Pancreas (tissue), 10 donors: Measurements from ENCODE around the gene MEGF11. TPM values are rescaled to one million over a fixed set of nuclear protein-coding genes. Genes with fewer than 3 reads are reported as not detected.

Source experiments
- ATAC-seq, 4 donors: fragments of 200-7000 bp; cut with Tn5 transposase; one replicate each; pipeline versions ENCODE4 v1.8.0 to v1.9.1; 2020; ENCODE audit warnings: mild to moderate bottlenecking in 4 of 4, moderate library complexity in 4 of 4
- DNase-seq, 6 donors: peaks; one replicate each; pipeline ENCODE4 v3.0.0-alpha.2; 2020
- FAIRE-seq: peaks from 2 replicates; lab custom pipeline; 2012; peaks lifted over from hg19 to GRCh38; lab: Jason Lieb, UNC
- H3K27ac ChIP-seq, 4 donors: fragments of 200-600 bp; sonication (generic); 1 replicate in 3 of 4; 2 replicates in 1 of 4; pipeline versions ENCODE4 v1.5.0 to v1.8.0; 2020
- H3K27me3 ChIP-seq, 4 donors: fragments of 200-600 bp; one replicate each; pipeline ENCODE4 v1.8.0; 2021
- H3K36me3 ChIP-seq, 3 donors: fragments of 200-600 bp; sonication (generic) in 1 of 3; one replicate each; pipeline versions ENCODE4 v1.5.0 to v1.8.0; 2020 to 2021
- H3K4me1 ChIP-seq, 3 donors: fragments of 200-600 bp; one replicate each; pipeline ENCODE4 v1.8.0; 2021
- H3K4me3 ChIP-seq, 4 donors: fragments of 200-600 bp; sonication (generic) in 2 of 4; one replicate each; pipeline versions ENCODE4 v1.5.0 to v1.8.0; 2020 to 2021
- H3K9me3 ChIP-seq, 4 donors: fragments of 200-600 bp; one replicate each; pipeline ENCODE4 v1.8.0; 2021
- WGBS, 2 donors: extraction: QIAGEN DNeasy Blood & Tissue Kit; methylation state at CpG; one replicate each; pipeline ENCODE4 v1.1.7; 2013; 5-methylcytosine and 5-hydroxymethylcytosine counted together
- intact Hi-C, 3 donors: fragments of 100-400 bp; cut with DNase I; formaldehyde crosslinking; loops; one replicate each; pipeline versions ENCODE4 v1.11.1 to v1.14.2; 2022
- polyA plus RNA-seq, 2 donors: library from polyadenylated mRNA; stranded (reverse); fragments of 200-250 nt; gene quantifications; one replicate each; pipeline ENCODE4 v1.2.3, GENCODE V29; 2013
- total RNA-seq, 6 donors: library from RNA; stranded (reverse); fragmentation: NEBNext Ultra II Directional in 4 of 6; extraction: Animal tissue kit (Norgen Biotek cat#: 25700) in 4 of 6; gene quantifications; one replicate each; pipeline versions ENCODE4 v1.2.1 to v1.2.4, GENCODE V29; 2021 to 2023
- TF ChIP-seq, protein P1 (sequence below), 4 donors: fragments of 200-600 bp; sonication (generic) in 3 of 4; IDR thresholded peaks; one replicate each; pipeline versions ENCODE4 v1.5.0 to v1.8.0; 2021; ENCODE audit warnings: antibody characterized with exemption in 4 of 4
- donor health status: healthy with polysubstance abuse.
- donor health status: DM: no; HTN: no; CAD: no; lungs with moderate emphysema.
- donor health status: DM: no; HTN: no; CAD: no.
- donor health status: control.
- donor health status: control.
- donor health status: Bipolar disorder and iron deficiency.
- donor health status: DM: yes; HTN: yes; CAD: no.
- donor health status: DM: no; HTN: no; CAD: no.
- donor health status: DM: no; HTN: no; CAD: no.
- donor health status: DM: yes; HTN: yes; CAD: no.

The MEGF11 gene
- total and polyA plus RNA-seq, 8 donors, result 0.19 to 0.87 (median 0.37) TPM

DNA sequence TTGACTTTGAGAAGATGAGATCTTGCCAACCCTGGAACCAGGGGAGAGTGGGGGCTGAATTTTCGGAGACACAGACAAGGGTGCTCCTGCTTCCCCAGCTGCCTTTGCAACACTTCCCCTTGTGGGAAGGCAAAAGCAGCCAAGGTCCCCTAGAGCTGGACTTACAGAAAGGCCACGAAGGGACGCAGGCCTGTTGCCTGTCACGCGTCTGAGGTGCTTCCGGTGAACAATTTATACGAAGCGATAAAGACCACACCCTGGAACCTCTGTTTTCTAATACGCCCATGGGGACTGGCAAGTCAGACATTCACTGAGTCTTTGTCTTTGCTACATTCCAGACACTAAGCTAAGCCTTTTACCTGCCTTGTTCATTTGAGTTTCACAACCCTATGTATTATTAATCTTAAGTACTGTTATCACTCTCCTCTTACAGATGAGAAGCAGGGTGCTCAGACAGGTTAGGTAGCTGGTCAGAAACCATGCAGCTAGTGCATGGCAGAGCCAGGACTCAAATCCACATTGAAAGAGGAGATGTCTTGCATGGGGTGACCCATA lies 13.2 kb downstream of the MEGF11 start:
- Histone ChIP-seq H3K4me1 (no peaks in the 10 kb centered on the region), H3K36me3 (no peaks in the 10 kb centered on the region), H3K4me3 (no peak overlapping the region), H3K27ac (no peak overlapping the region), H3K9me3 (no peaks in the 10 kb centered on the region), H3K27me3 (no peaks in the 10 kb centered on the region)
- no peak for ATAC-seq
- no peak for DNase-seq
- WGBS, 2 donors, result 85% methylated on average over 9 of the region's 9 CpGs
- TF ChIP-seq, protein P1, sequence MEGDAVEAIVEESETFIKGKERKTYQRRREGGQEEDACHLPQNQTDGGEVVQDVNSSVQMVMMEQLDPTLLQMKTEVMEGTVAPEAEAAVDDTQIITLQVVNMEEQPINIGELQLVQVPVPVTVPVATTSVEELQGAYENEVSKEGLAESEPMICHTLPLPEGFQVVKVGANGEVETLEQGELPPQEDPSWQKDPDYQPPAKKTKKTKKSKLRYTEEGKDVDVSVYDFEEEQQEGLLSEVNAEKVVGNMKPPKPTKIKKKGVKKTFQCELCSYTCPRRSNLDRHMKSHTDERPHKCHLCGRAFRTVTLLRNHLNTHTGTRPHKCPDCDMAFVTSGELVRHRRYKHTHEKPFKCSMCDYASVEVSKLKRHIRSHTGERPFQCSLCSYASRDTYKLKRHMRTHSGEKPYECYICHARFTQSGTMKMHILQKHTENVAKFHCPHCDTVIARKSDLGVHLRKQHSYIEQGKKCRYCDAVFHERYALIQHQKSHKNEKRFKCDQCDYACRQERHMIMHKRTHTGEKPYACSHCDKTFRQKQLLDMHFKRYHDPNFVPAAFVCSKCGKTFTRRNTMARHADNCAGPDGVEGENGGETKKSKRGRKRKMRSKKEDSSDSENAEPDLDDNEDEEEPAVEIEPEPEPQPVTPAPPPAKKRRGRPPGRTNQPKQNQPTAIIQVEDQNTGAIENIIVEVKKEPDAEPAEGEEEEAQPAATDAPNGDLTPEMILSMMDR (IDR thresholded peaks at IDR 0.05), result no peak
- intact Hi-C loops, result no loop called here
- no peak for FAIRE-seq

DNA sequence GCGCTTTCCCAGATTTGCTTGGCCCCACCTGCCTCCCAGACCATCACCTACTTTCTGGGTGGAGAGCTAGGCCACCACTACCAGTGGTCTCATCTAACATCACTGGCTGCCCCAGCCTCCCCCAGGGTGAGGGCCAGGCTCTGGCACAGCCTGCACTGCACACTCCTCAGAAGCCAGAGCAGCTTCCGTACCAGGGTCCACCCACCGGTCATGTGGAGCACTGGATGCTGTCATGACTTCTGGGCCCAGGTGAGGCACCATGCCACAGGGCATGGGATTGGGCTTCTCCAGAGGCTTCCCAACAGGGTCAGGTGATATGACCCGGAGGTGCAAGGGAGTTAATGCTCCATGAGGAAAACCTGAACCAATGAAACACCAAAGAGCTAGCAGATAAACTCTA lies 14.0 kb downstream of the MEGF11 start:
- H3K4me1 ChIP-seq, result no peaks in the 10 kb centered on the region
- no peaks in the 10 kb centered on the region for H3K36me3 ChIP-seq
- TF ChIP-seq, protein P1 (IDR thresholded peaks at IDR 0.05), result no peak
- ATAC-seq (no peak), DNase-seq (no peak), FAIRE-seq (no peak)
- H3K9me3 ChIP-seq, result no peaks in the 10 kb centered on the region
- no peak overlapping the region for H3K4me3 ChIP-seq
- H3K27ac ChIP-seq, result no peak overlapping the region
- H3K27me3 ChIP-seq, result no peaks in the 10 kb centered on the region
- intact Hi-C loops, result no loop called here
- 88 to 94% methylated on average over 4 of the region's 4 CpGs for WGBS, 2 donors

GRCh38 chr15:66238318-66238717 lies 15.2 kb downstream of the MEGF11 start:
- Histone ChIP-seq H3K9me3 (no peaks in the 10 kb centered on the region), H3K36me3 (no peaks in the 10 kb centered on the region), H3K27ac (no peak overlapping the region), H3K4me3 (no peak overlapping the region), H3K27me3 (no peaks in the 10 kb centered on the region), H3K4me1 (no peaks in the 10 kb centered on the region)
- intact Hi-C loops, result no loop called here
- 84 to 86% methylated on average over 5 of the region's 5 CpGs for WGBS, 2 donors
- DNase-seq (no peak), FAIRE-seq (no peak), ATAC-seq (no peak)
- TF ChIP-seq, protein P1 (IDR thresholded peaks at IDR 0.05), result no peak

- Histone ChIP-seq H3K27me3 (no peaks in the 10 kb centered on the region), H3K9me3 (no peaks in the 10 kb centered on the region), H3K4me1 (no peaks in the 10 kb centered on the region), H3K27ac (no peak overlapping the region), H3K36me3 (no peaks in the 10 kb centered on the region), H3K4me3 (no peak overlapping the region)
- 65 to 66% methylated on average over 10 of the region's 10 CpGs for WGBS, 2 donors
- DNase-seq (no peak), FAIRE-seq (no peak), ATAC-seq (no peak)
- intact Hi-C loops, result no loop called here
- TF ChIP-seq, protein P1 (IDR thresholded peaks at IDR 0.05), result no peak
Measured at GRCh38 chr15:66237513-66238235, 15.9 kb downstream of the MEGF11 start.

- Histone ChIP-seq H3K4me1 (no peaks in the 10 kb centered on the region), H3K27ac (no peak overlapping the region), H3K27me3 (no peaks in the 10 kb centered on the region), H3K36me3 (no peaks in the 10 kb centered on the region), H3K4me3 (no peak overlapping the region), H3K9me3 (no peaks in the 10 kb centered on the region)
- intact Hi-C loops, result no loop called here
- 52 to 60% methylated on average over 12 of the region's 12 CpGs for WGBS, 2 donors
- ATAC-seq, result no peak
- no peak for DNase-seq
- no peak for FAIRE-seq
- TF ChIP-seq, protein P1 (IDR thresholded peaks at IDR 0.05), result no peak
Measured at GRCh38 chr15:66236806-66237375, 16.7 kb downstream of the MEGF11 start.
